HepG2 (cell line): ENCODE data around the gene SERHL2. TPM values are rescaled to one million over a fixed set of nuclear protein-coding genes. Genes with fewer than 3 reads are reported as not detected.

ENCODE experiments used
- BORCS8-MEF2B ChIP-seq: sonication (generic); formaldehyde crosslinking; IDR thresholded peaks from 2 replicates; pipeline ENCODE4 v1.8.0; 2022; ENCODE audit warnings: mild to moderate bottlenecking, missing genetic modification reagents
- CBFB ChIP-seq: sonication (generic); formaldehyde crosslinking; IDR thresholded peaks from 2 replicates; pipeline ENCODE4 v1.4.0; 2020; ENCODE audit warnings: missing genetic modification reagents
- CC2D1A ChIP-seq: sonication (generic); formaldehyde crosslinking; IDR thresholded peaks from 2 replicates; pipeline ENCODE4 v1.8.1; 2023; ENCODE audit warnings: mild to moderate bottlenecking, missing genetic modification reagents
- ETV5 ChIP-seq: IDR thresholded peaks from 2 replicates; pipeline ENCODE4 v1.6.1; 2018; ENCODE audit warnings: missing biosample characterization, missing genetic modification reagents, inconsistent platforms, borderline replicate concordance
- FOXO1 ChIP-seq: sonication (generic); formaldehyde crosslinking; IDR thresholded peaks from 2 replicates; pipeline ENCODE4 v1.4.0; 2020; ENCODE audit warnings: missing genetic modification reagents
- HOXA7 ChIP-seq: sonication (generic); formaldehyde crosslinking; IDR thresholded peaks from 2 replicates; pipeline ENCODE4 v1.8.1; 2022; ENCODE audit warnings: mild to moderate bottlenecking, missing genetic modification reagents, moderate library complexity
- IKZF4 ChIP-seq: sonication (generic); formaldehyde crosslinking; IDR thresholded peaks from 2 replicates; pipeline ENCODE4 v1.5.1; 2020; ENCODE audit warnings: borderline replicate concordance, mild to moderate bottlenecking, low read depth, missing genetic modification reagents; ENCODE audit errors: not compliant biosample characterization
- NFE2L1 ChIP-seq: sonication (generic); formaldehyde crosslinking; IDR thresholded peaks from 2 replicates; pipeline ENCODE4 v1.4.0; 2020; ENCODE audit warnings: missing genetic modification reagents, mild to moderate bottlenecking, borderline replicate concordance
- REST ChIP-seq, 2 experiments: IDR thresholded peaks; 2 replicates each; pipeline ENCODE4 v1.6.1; 2011 to 2012; ENCODE audit warnings: low read length in 2 of 2, borderline replicate concordance in 1 of 2, low read depth in 1 of 2, mild to moderate bottlenecking in 1 of 2, moderate library complexity in 1 of 2
- ZBTB3 ChIP-seq: sonication (generic); formaldehyde crosslinking; IDR thresholded peaks from 2 replicates; pipeline ENCODE4 v1.4.0; 2020; ENCODE audit warnings: low read depth, mild to moderate bottlenecking, moderate library complexity, missing genetic modification reagents, borderline replicate concordance
- ZBTB34 ChIP-seq: sonication (generic); formaldehyde crosslinking; IDR thresholded peaks from 2 replicates; pipeline ENCODE4 v1.8.0; 2022; ENCODE audit warnings: mild to moderate bottlenecking, missing genetic modification reagents
- ZNF263 ChIP-seq: sonication (generic); formaldehyde crosslinking; IDR thresholded peaks from 2 replicates; pipeline ENCODE4 v1.4.0; 2020; ENCODE audit warnings: missing genetic modification reagents
- ZNF512 ChIP-seq: sonication (generic); formaldehyde crosslinking; IDR thresholded peaks from 2 replicates; pipeline ENCODE4 v1.4.0; 2020; ENCODE audit warnings: mild to moderate bottlenecking, missing genetic modification reagents
- ZNF704 ChIP-seq: sonication (generic); formaldehyde crosslinking; IDR thresholded peaks from 2 replicates; pipeline ENCODE4 v1.8.1; 2023; ENCODE audit warnings: mild to moderate bottlenecking, inconsistent platforms, moderate library complexity, missing genetic modification reagents, borderline replicate concordance
- ZNF709 ChIP-seq: sonication (generic); formaldehyde crosslinking; IDR thresholded peaks from 2 replicates; pipeline ENCODE4 v1.5.0; 2020; ENCODE audit warnings: mild to moderate bottlenecking, missing genetic modification reagents
- ZNF768 ChIP-seq: sonication (generic); formaldehyde crosslinking; IDR thresholded peaks from 2 replicates; pipeline ENCODE4 v1.4.0; 2020; ENCODE audit warnings: missing genetic modification reagents
- ZNF883 ChIP-seq: sonication (generic); formaldehyde crosslinking; IDR thresholded peaks from 2 replicates; pipeline ENCODE4 v1.5.1; 2020; ENCODE audit warnings: mild to moderate bottlenecking, missing genetic modification reagents; ENCODE audit errors: not compliant biosample characterization
- polyA plus RNA-seq, 8 experiments: library from polyadenylated mRNA; depleted of rRNA in 3 of 8; stranded (reverse) in 7 of 8; unstranded in 1 of 8; fragments of >200 nt; fragmentation: Illumina TruSeq in 4 of 8; extraction: Trizol in 4 of 8; gene quantifications; 2 replicates each; pipeline versions ENCODE4 v1.2.1 to v1.2.3, GENCODE V29; 2011 to 2016; ENCODE audit warnings: low read depth in 4 of 8, missing spikeins in 1 of 8, mixed read lengths in 1 of 8; ENCODE audit not compliant: insufficient read depth in 1 of 8
- total RNA-seq, 5 experiments: library from RNA; depleted of rRNA; stranded (reverse); fragments of >200 nt; fragmentation: Illumina TruSeq; extraction: Trizol; gene quantifications; 2 replicates each; pipeline ENCODE4 v1.2.3, GENCODE V29; 2016; ENCODE audit warnings: low read depth in 1 of 5

The SERHL2 gene
- total and polyA plus RNA-seq, 2 of the 13 experiments (the other 11 are each of a cell fraction or from before 2014, with no cell fraction given) = 1.0 to 1.8 TPM

GRCh38 chr22:42581762-42582716 lies 28.3 kb downstream of the SERHL2 start (continued):
- TF ChIP-seq ZNF512 (CRISPR knock-in tag) (no peak), ZNF883 (CRISPR knock-in tag) (no peak), ZBTB3 (CRISPR knock-in tag) (no peak), CBFB (CRISPR knock-in tag) (peak; percentile 58; the same call in 1 of the 2 replicates), ZBTB34 (CRISPR knock-in tag) (no peak), CC2D1A (CRISPR knock-in tag) (no peak), ZNF768 (CRISPR knock-in tag) (peak; percentile 30; the same call in 1 of the 2 replicates), ZNF263 (no peak), HOXA7 (no peak), BORCS8-MEF2B (CRISPR knock-in tag) (no peak), IKZF4 (CRISPR knock-in tag) (no peak), ZNF709 (no peak), ETV5 (CRISPR knock-in tag) (no peak), ZNF704 (CRISPR knock-in tag) (no peak), FOXO1 (no peak), REST (IDR thresholded peaks at IDR 0.05; ENCODE audit: borderline replicate concordance in 1 of 2, low read depth in 1 of 2, low read length in 2 of 2) (no peak), NFE2L1 (CRISPR knock-in tag) (no peak)
